Stimulated activated CD8-positive, alpha-beta memory T cell treated with anti-CD3 and anti-CD28 coated beads, Interleukin-7, amount 100 ng/mL, for 4 hours (primary cell): ENCODE data around the gene BANK1.

Source experiments
- DNase-seq, 2 donors: peaks; one replicate each; pipeline ENCODE4 v3.0.0-alpha.2; 2020; ENCODE audit warnings: low read depth in 2 of 2

BANK1 gene

DNA sequence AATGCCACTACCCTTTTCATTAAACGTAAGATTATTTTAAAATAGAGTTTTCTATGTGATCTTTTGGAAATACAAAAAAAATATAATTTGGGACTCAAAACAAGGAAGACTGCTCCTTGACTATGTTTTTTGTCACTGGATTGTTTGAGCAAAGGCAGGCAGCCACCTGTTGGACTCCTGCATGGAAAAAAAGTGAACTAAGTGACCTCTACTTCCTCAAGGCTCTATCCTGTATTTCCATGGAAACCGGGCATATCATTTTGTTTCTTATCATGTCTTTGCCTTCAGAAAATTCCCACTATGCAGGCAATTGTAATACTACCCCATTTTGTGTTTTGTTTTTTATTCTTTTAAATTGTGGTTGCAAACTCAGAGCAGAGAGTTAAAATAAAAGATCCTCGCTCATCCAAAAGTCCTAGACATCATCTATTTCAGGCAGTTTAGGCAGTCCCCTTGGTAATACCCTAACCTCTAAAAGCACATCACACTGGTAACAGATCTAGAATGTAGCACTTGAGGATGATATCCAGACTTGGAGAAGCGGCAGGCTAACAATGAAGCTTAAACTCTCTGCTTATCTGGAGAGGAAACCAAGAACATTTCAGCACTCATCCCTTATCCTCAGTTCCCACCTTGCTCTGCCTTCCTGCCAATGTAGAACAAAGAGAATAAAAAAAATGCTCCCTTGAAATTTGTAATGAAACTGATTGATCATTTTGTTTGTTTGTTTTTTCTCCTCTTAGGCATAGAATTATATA lies 165.7 kb downstream of the BANK1 start:
- no peak for DNase-seq

DNA sequence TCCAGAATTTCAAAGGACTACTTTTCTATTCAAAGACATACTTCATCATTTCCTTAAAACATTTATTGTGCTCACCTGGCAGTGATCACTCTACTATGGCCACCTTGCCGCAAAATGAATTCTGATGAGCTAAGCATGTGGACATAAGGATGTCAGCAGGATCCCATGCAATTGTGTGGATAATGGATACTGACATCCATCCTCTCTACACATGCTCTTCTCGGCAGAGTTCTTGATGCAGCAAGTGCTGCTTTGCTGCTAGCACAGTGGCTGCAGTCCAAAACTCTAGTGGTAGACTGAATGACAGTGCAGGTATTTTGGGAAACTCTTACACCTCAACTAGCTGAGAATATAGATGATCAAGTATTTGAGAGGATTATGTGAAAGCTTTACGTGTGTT lies 168.0 kb downstream of the BANK1 start:
- no peak for DNase-seq

DNA sequence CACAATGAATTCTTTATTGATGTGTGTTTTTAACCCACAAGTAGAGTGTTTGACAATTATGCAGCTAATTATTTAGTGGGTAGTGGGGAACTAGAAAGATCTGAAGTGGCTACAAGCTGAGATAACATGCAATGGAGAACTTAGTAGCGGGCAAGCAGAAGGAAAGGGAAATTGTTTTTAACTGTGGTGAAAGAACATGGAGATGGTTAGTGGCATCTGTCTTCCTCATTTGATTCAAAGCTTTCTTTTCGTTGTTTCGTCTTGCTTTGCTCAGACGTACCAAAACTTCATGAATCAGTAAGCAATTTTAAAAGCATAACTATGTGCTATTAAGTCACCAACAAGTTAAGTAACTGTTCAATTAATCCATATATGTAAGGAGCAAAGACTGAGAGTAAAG lies 169.9 kb downstream of the BANK1 start:
- DNase-seq, result no peak

DNA sequence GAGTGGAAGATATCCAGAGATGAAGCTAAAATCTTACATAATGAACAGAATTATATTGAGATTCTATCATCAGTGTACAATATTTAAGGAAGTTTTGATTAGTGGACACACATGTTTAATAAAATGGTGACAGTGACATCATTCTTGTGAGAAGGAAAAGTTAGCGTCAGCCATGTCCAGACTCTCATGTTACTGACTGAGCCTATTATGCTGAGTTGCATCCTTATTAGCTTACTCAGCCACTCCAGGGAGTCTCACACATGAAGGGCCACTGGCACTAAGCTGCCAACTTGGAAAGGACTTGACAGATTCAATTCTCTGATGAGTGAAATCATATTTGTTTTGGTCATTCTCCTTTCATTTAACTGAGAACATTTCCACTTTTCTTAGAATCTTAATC lies 170.6 kb downstream of the BANK1 start:
- DNase-seq, result no peak

DNA sequence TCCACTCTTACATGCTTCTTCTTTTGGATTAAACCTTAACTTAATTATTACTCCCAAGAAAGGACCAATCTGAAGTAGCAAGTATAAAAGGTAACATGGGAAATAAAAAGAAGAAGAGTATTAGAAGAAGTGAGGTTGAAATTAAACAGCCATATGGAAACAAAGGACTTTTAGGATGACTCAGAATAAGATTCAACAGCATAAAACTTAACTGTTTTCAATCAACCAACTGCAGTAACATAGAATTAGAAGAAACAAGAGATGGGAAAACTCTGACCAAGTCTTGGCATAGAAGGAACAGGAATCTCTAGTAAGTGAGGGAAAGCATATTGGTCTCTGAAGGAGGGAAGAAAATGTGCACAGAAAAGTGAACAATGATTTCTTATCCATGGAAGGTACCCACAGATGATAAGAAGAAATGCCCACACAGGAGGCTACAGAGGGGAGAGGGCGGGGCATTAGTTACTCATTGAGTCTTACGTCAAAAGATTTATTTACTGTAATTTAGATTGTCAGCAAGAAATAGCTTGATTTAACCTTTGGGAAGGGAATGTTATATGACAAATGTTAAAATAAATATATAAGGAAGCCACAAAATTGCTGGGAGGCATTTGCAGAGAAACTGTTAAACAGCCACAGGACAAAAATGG lies 177.3 kb downstream of the BANK1 start:
- no peak for DNase-seq

DNA sequence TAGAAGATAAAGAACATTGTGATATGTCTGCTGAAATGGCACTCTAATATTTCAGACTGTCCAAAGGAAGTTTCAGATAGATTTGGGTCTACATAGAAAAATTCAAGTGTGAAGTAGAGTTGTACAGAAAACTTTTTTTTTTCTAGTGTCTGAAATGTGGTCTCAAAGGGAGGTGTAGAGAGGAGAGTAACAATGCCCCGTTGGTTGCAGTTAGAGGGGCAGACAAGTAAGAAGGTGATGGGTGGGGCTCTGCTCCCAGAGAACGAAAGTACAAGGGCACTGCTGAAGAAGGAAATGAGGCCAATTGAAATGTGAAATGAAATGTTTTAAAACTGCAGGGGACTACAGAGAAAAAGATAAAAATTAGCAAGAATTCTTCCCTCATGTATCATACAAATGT lies 177.8 kb downstream of the BANK1 start:
- no peak for DNase-seq

DNA sequence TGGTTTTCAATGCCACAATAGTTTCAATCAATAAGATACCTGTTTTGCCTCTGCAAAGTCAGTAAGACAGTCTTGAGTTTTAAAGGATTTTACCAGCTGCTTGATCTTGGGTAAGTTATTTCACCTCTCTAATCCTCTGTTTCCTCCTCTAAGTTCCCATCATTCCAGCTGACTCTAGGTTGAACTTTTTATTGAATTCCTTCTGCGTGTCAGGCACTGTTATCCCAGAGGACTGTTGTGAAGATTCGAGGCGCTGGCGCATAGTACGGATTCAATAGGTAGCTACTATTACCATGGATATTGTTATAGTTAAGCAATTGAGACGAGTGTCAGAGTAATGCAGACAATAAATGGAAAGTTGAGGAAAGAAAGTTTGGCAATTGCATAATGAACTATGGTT lies 179.4 kb downstream of the BANK1 start:
- DNase-seq, result no peak

DNA sequence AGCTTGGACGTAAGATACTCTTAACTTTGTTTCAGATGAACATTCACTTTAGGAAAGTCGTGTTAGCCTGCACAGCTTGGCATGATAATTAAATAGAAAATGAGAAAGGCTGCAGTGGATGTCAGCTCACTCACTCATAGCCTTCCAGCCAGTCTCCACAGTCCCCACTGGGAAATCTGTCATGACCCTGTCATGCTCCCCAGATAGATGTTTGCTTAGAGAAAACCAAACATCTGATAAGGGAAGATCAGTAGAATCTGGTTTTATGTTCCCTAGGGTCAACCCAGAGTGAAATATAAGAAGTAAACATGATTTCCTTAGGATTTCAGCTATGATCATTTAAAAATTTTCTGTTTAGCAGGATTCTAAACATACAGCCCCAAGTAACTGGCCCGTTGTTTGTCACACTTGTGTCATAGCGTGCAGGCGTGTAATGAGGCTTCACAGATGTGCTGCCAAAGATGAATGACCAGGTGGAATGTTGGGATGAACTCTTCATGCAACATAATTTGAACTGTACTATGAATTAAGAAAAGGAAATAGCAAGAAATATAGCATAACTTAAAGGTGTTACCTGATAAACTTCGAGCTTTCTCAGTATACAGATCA lies 180.1 kb downstream of the BANK1 start:
- DNase-seq, result no peak

DNA sequence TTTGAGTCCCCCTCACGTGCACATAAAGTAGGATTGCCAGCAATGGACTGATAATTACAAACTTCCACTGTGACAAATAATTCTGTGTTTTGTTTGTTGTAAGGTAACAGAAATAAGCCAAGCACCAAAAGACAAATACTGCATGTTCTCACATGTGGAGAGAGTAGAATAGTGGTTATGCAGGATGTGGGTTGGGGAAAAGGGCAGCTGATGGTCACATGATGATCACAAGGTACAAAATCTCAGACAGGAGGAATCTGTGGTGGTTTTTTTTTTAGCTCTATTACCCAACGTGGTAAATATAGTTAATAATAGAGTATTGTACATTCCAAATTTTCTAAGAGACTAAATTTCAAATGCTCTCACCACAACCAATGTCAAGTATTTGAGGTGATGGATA lies 182.3 kb downstream of the BANK1 start:
- no peak for DNase-seq

DNA sequence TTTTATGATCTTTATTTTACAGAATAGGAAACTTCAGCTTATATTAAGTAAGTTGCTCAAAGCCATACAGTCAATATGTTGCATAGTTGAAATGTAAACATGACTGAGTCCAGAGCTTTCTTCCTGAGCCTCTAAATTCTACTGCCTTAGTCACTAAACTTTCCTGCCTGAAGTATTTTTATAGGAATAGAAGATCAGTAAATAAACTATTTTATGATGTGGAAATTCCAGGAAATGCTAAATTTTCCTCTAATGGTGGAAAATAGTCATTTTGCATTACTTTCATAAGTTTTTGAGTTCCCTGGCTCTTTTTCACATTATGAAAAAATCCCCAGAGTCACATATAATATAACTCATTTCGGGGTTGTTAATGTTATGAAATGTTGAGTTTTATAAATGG lies 182.8 kb downstream of the BANK1 start:
- no peak for DNase-seq

DNA sequence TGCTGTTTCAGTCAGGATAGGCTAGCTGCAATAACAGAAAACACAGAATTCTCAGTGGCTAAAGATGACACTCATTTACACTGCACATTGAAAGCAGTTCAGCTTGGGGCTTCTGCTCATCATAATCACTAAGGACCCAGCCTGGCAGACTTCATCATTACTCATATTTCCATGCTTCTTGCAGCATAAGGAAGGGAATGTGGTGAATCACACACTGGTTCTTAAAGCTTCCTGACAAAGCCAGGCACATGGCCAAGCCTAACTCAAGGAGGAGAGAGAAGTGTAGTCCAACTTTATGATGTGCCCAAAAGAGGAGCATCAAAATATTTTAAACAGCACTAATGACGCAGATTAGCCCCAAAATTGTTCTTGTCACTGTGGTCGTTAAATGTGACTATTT lies 186.5 kb downstream of the BANK1 start:
- DNase-seq, result no peak

DNA sequence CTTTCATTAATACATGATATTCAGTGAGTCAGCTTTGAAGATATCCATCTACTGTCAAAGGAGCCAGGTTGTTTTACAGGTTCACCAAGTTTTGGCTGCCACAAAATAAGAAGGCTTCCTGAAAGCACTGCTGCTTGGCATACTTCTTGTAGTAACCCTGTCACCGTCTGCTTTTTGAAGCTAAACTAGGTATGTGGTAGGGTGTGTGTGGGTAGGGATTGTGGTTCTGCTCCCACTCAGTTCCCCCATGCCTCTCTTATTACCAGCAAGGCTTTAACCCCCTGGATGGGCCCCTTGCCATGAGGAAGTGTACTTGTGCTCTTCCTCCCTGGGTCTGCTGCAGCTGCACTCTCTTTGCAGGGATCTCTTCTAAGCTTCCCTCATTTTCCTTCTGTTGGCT lies 191.2 kb downstream of the BANK1 start:
- DNase-seq, result no peak

DNA sequence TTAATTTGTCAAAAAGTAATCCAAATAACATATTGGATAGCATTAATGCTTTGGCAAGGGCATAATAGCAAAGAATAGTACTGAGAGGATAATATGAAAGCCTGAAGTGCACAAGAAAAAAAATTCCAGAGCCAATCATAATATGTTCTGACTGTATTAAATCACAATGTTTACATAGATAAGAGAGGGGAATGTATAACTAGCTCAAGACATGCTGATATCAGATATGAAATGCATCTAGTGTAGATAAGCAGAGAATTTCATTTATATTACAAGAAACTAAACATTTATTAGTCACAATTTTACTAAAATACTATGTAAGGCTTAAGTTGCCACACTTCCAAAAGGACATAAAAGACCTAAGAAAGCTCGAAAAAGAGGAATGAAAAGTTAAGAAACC lies 193.3 kb downstream of the BANK1 start:
- no peak for DNase-seq

DNA sequence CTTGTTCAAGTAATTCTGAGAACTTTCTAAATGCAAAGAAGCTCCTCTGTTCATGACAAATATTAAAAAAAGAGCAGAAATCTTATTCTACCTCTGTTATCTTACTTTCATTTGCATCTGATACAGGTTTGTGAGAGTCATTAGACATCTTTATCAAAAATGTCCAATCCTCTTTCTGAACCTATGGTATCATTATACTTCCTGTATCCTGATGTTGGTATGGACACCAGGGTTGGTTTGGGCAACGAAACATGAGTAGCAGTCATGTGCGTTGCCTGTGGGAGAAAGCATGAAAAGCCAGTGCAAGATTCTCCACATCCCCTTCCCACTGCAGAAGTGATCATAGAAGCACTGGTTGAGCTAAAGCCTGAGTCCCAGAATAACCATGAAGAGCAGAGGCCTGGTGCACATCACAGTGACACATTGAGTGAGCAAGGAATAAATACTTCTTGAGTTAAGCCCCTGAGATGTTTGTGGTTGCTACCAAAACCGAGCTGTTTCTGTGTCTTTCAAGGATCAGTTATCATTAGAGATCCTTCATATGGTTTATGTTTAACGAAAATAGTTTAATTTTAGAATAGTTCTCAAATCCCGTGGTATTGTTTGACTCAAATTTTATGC lies 197.2 kb downstream of the BANK1 start:
- DNase-seq, result no peak

DNA sequence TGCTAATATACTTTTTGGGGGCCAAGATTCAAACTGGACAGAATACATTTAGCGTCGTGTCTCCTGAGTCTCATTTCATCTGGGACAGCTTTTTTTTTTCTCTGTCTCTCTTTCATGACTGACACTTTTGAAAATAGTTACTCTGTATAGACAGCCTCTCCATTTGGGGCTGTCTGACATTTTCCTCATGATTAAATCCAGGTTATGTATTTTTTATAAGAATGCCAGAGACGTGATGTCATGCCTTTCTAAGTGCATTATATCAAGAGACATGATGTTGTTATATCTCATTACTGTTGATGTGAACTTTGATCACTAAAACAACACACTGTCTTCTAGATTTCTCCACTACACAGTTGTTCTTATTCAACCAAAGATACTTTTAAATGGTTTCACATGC lies 199.0 kb downstream of the BANK1 start:
- no peak for DNase-seq

DNA sequence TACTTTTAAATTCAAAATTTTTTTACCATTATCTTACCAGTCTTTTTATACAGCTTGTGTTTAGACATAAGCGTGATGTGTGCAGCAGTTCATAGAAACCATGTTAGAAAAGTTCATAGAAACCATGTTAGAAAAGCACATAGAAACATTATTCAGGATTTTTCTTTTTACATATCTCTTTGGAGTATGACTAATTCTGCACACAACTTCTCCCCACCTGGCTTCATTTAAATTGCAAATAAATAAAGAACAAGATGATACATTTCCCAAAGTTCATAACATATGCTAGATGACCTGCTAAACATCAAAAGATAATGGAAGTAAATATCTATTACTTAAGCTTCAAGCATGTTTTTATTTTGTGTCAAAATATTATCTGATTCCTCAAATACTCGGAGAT lies 201.9 kb downstream of the BANK1 start:
- DNase-seq, result no peak

DNA sequence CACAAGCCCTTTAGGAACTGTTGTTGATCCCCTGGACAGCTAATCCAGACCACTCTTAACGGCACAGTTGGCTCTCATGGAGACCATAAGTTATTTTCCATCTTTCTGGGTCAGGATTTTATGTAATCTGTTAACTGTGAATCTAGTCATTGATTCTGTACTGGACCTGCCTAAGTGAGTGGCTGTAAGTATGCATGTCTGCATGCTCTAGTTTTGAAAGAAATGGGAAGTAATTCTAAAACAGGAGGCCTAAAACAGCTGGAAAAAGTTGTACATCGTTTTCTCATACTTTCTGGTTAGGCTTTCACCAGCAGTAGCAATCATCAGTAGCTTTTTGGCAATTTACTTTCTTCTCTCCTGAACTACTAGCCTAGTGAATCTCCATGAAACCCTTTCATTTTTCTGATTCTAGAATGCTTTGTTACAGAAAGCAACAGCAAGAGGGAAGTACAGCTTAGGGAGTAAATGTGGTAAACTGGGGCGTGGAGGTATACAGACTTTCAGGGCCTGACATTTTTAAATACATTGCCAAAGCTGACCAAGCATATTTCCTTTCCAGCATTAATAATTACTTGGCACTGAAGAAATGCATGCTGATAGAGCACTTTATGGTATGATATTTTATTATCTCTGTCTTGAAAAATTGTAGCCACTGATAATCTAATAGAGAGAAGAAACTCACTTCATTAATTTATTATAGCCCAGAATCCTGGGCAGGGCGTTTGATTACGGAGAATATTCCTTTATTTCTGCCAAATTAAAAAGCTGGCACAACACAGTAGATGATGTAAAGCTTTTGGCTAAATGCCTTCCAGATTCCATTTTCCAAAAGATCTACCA lies 202.7 kb downstream of the BANK1 start:
- DNase-seq, result no peak

DNA sequence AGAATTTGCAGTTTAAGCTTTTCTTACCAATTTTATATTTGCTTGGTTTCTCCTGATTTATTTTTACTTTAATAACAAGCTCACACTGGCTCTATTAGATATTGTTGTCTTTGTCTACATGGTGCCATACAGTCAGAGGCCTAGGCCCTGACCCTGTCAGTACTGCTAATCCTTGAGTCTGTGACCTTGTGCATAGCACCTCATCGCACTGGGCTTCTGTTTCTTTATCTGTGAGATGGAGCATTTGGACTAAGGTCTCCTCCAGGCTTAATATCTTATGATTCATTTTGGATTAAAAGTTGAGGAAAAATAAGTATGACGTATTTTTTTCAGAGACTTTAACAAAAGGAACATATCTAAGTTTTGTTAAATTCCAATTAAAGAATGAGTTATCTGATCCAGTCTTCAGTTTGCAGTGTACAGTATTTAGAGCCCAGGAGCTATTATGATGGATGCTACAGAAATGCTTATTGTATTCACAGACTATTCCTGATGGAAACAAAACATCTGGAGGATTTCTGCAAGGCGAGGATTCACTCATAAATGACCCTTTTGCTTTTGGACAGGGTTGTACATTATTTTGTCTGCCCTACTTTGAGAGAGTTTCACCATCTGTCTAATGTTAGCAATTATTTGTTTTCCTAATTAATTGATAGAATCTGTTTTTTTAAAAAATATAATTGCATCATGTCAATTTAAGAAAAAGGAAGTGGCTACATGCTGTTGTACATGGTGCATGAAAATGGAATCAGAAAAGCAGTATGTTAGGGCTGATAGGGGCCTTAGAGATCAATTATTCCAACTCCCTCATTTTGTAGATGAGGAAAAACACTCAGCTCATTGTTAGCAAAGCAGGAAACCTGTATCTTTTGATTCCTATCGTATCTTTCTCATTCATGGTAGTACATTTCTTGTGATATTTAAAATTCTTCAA lies 203.6 kb downstream of the BANK1 start:
- DNase-seq, result no peak

DNA sequence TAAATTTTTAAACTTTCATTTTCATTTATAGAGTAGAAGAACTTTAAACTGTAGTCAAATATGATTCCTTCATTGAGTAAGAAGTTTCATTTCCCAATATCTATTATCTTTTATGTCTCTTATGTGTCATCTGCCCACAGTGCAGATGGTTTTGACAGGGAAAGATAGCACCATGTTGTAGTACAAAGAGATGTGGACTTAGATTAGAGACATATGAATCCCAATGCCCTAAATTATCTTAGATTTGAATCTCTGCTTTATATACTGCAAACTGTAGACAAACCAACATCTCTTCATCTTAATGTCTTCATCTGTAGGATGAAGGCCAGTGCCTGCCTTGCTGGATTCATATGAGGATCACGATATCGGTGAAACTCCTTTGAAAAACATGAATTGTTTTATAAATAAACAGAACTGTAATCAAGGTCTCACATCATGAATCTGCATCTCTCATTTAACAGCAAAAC lies 217.5 kb downstream of the BANK1 start:
- no peak for DNase-seq

DNA sequence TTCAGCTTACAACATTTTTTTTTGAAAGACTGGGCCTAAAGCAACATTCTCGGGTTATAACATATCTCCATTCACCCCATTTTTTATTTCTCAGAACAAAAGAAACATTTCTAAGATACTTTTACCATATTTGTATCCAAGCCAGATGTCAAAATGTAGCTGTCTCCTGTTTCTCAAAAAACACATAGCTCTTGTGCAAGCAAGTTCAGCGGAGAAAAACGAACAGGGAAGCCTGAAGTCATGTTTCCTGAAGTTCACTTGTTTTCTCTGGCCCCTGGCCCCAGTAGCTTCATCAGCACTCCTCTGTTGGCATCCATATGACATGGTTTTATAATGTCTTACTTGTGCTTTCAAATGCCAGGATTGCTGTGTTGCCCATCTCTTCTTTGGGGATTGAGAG lies 218.2 kb downstream of the BANK1 start:
- no peak for DNase-seq

DNA sequence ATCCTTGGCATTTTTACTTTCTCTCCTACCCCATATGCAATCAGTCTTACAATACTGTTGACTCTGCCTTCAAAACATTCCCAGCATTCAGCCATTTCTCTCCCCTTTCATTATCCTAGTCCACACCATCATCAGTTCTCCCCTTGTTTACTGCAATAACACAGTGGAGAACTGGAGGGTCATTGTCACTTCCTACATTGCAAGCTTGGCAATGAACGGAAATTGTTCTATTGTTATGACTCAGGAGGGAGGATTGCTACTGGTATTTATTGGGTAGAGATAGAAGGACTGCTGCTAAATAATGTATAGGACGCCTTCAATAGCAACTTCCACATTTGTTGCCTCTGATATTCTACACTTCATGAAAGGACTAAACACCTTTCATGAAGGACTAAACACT lies 231.8 kb downstream of the BANK1 start:
- DNase-seq, result no peak
